GM18861 (cell line): Measurements from ENCODE around the gene MEX3A.
A peak's percentile ranks its signal among the peaks of the same experiment; 100 is the strongest.
"Not testable (repeated sequence)": the region's sequence is repeated elsewhere in the genome, so short reads cannot be mapped to it uniquely, and the experiment has no call there.

ENCODE experiments used
- ATAC-seq: cut with Tn5 transposase; IDR thresholded peaks from one replicate; pipeline ENCODE4 v1.9.1; 2021; ENCODE audit not compliant: unreplicated experiment

MEX3A gene

GRCh38 chr1:156082309-156083091, at the start of gene MEX3A:
TSS of gene MEX3A (minus strand) at chr1:156082465. CDS start at chr1:156081998, 467 bp downstream.
- ATAC-seq, result no peak

- no peak for ATAC-seq
These were observed 48.3 kb upstream of the MEX3A start for GRCh38 chr1:156130578-156130942.

GRCh38 chr1:156129687-156130577, 47.7 kb upstream of the MEX3A start:
- no peak for ATAC-seq

GRCh38 chr1:156128654-156129597, 46.7 kb upstream of the MEX3A start:
- ATAC-seq, result no peak

GRCh38 chr1:156128308-156128653, 46.0 kb upstream of the MEX3A start:
- no peak for ATAC-seq

GRCh38 chr1:156126630-156127534, 44.6 kb upstream of the MEX3A start:
- peak; percentile 37 for ATAC-seq

- ATAC-seq, result peak; percentile 26
These were observed 43.9 kb upstream of the MEX3A start for GRCh38 chr1:156126043-156126629.

GRCh38 chr1:156125544-156125943, 43.3 kb upstream of the MEX3A start:
- not testable (repeated sequence) for ATAC-seq

GRCh38 chr1:156124557-156125483, 42.6 kb upstream of the MEX3A start:
- no peak for ATAC-seq

GRCh38 chr1:156123356-156124196, 41.3 kb upstream of the MEX3A start:
- no peak for ATAC-seq

GRCh38 chr1:156122519-156123355, 40.5 kb upstream of the MEX3A start:
- ATAC-seq, result no peak

GRCh38 chr1:156122086-156122485, 39.8 kb upstream of the MEX3A start:
- no peak for ATAC-seq

GRCh38 chr1:156121457-156121856, 39.2 kb upstream of the MEX3A start:
- ATAC-seq, result no peak

GRCh38 chr1:156121005-156121404, 38.7 kb upstream of the MEX3A start:
- ATAC-seq, result not testable (repeated sequence)

- ATAC-seq, result no peak
These were observed 38.1 kb upstream of the MEX3A start for GRCh38 chr1:156120318-156120717.

GRCh38 chr1:156119503-156120209, 37.4 kb upstream of the MEX3A start:
- no peak for ATAC-seq
